ENCODE measurements around the gene ZBED6.

- no peak for TF ChIP-seq EZH2 (IDR thresholded peaks at IDR 0.05; ENCODE audit: borderline replicate concordance, control insufficient read depth, low read depth, low read length)
- TF ChIP-seq POLR2A (IDR thresholded peaks at IDR 0.05; ENCODE audit: low read depth, low read length) = no peak
- TF ChIP-seq CTCF (IDR thresholded peaks at IDR 0.05 in 2 of 3, conservative IDR thresholded peaks at IDR 0.05 in 1 of 3; ENCODE audit: control insufficient read depth in 2 of 3, extremely low read depth in 1 of 3, insufficient read depth in 1 of 3, low read depth in 3 of 3, low read length in 3 of 3) = no peak
- no peak for TF ChIP-seq KAT2A (conservative IDR thresholded peaks at IDR 0.05; ENCODE audit: control insufficient read depth, low read depth, low read length)
- no peak for TF ChIP-seq RAD21 (IDR thresholded peaks at IDR 0.05; ENCODE audit: insufficient read depth, low read depth, low read length)
Measured at GRCh38 chr1:203797216-203797615, 1.8 kb downstream of the ZBED6 start.
